Right lobe of liver (tissue), 6 donors: Measurements from ENCODE around the gene AAGAB. TPM values are rescaled to one million over a fixed set of nuclear protein-coding genes. Genes with fewer than 3 reads are reported as not detected.

Source experiments
- ATAC-seq, 4 donors: fragments of 200-7000 bp; cut with Tn5 transposase; one replicate each; pipeline ENCODE4 v1.9.1; 2020; ENCODE audit warnings: mild to moderate bottlenecking in 4 of 4, moderate library complexity in 4 of 4
- DNase-seq, 3 donors: peaks; one replicate each; pipeline ENCODE4 v3.0.0-alpha.2; 2020
- H3K27ac ChIP-seq, 3 donors: fragments of 200-600 bp; one replicate each; pipeline ENCODE4 v1.8.0; 2022
- H3K27me3 ChIP-seq, 2 donors: fragments of 200-600 bp; one replicate each; pipeline ENCODE4 v1.8.0; 2022
- H3K36me3 ChIP-seq, 4 donors: fragments of 200-600 bp; sonication (generic) in 1 of 4; one replicate each; pipeline versions ENCODE4 v1.5.1 to v1.8.0; 2017 to 2022; ENCODE audit warnings: control low read depth in 1 of 4
- H3K4me1 ChIP-seq, 4 donors: fragments of 200-600 bp; sonication (generic) in 1 of 4; one replicate each; pipeline versions ENCODE4 v1.5.1 to v1.8.0; 2017 to 2022; ENCODE audit warnings: control low read depth in 1 of 4
- H3K4me3 ChIP-seq, 3 donors: fragments of 200-600 bp; one replicate each; pipeline ENCODE4 v1.8.0; 2022
- H3K9me3 ChIP-seq, 4 donors: fragments of 200-600 bp; sonication (generic) in 1 of 4; one replicate each; pipeline versions ENCODE4 v1.5.1 to v1.8.0; 2017 to 2022; ENCODE audit warnings: control low read depth in 1 of 4
- CTCF ChIP-seq, 4 donors: fragments of 200-600 bp in 3 of 4; fragments of 450-650 bp in 1 of 4; IDR thresholded peaks; one replicate each; pipeline versions ENCODE4 v1.5.1 to v1.8.0; 2016 to 2022; ENCODE audit warnings: antibody characterized with exemption in 4 of 4, mild to moderate bottlenecking in 2 of 4
- POLR2A ChIP-seq: fragments of 450-650 bp; IDR thresholded peaks from one replicate; pipeline ENCODE4 v1.6.1; 2017; ENCODE audit warnings: antibody characterized with exemption, mild to moderate bottlenecking
- WGBS: methylation state at CpG from one replicate; pipeline ENCODE4 v1.1.6; 2018; ENCODE audit warnings: low coverage, low lambda C conversion rate; ENCODE audit not compliant: insufficient coverage; ENCODE audit errors: missing lambda C conversion rate; 5-methylcytosine and 5-hydroxymethylcytosine counted together
- intact Hi-C, 2 donors: fragments of 100-400 bp; cut with DNase I; formaldehyde crosslinking; loops; one replicate each; pipeline versions ENCODE4 v1.11.2 to v1.14.1; 2022
- total RNA-seq, 6 experiments: library from RNA; depleted of rRNA in 2 of 6; stranded (reverse); fragments of >200 nt in 2 of 6; fragmentation: NEBNext Ultra II Directional in 3 of 6; extraction: Animal tissue kit (Norgen Biotek cat#: 25700) in 3 of 6; gene quantifications; one replicate each; pipeline versions ENCODE4 v1.1.0 to v1.2.4, GENCODE V29; 2016 to 2023
- donor health status: DM: no; HTN: yes; CAD: no.
- donor health status: DM: no; HTN: no; CAD: no.
- donor health status: DM: no; HTN: no; CAD: no.
- donor health status: DM: no; HTN: yes; CAD: no.
- donor health status: DM: no; HTN: yes; CAD: no.

Gene AAGAB
- total RNA-seq, 6 experiments from 2014 or later, result 11.0 to 15.6 (median 13.6) TPM

GRCh38 chr15:67177752-67178151, 76.7 kb downstream of the AAGAB start:
- Histone ChIP-seq H3K36me3 (peaks cover 0 to 13% (median 5%) of the 10 kb centered on the region in 4 donors), H3K9me3 (no peaks in the 10 kb centered on the region), H3K4me3 (no peak overlapping the region), H3K27ac (no peak overlapping the region), H3K4me1 (no peaks in the 10 kb centered on the region), H3K27me3 (no peaks in the 10 kb centered on the region)
- intact Hi-C loops, result loop anchor here in 1 of 2 donors (10.0 kb wide), 1 partner anchor 103 kb away; no protein-coding TSS in a partner anchor
- TF ChIP-seq CTCF (IDR thresholded peaks at IDR 0.05) (no peak), POLR2A (no peak)
- WGBS, result 74% methylated on average over 4 of the region's 6 CpGs
- DNase-seq (no peak), ATAC-seq (no peak)

GRCh38 chr15:67176195-67176971, 78.1 kb downstream of the AAGAB start:
- DNase-seq, result no peak
- TF ChIP-seq POLR2A, result no peak
- no peak for TF ChIP-seq CTCF (IDR thresholded peaks at IDR 0.05)
- no peak for ATAC-seq
- H3K4me3 ChIP-seq, result no peak overlapping the region
- H3K27me3 ChIP-seq, result no peaks in the 10 kb centered on the region
- no peak overlapping the region for H3K27ac ChIP-seq
- H3K9me3 ChIP-seq, result no peaks in the 10 kb centered on the region
- intact Hi-C loops, result loop anchor here in 1 of 2 donors (10.0 kb wide), 1 partner anchor 102 kb away; no protein-coding TSS in a partner anchor
- peaks cover 0 to 11% (median 1%) of the 10 kb centered on the region in 4 donors for H3K36me3 ChIP-seq
- WGBS, result 71% methylated on average over 9 of the region's 14 CpGs
- H3K4me1 ChIP-seq, result no peaks in the 10 kb centered on the region

GRCh38 chr15:67175643-67176071, 78.8 kb downstream of the AAGAB start:
- no peaks in the 10 kb centered on the region for H3K4me1 ChIP-seq
- H3K27ac ChIP-seq, result no peak overlapping the region
- TF ChIP-seq POLR2A, result no peak
- no peak for TF ChIP-seq CTCF (IDR thresholded peaks at IDR 0.05)
- DNase-seq (peak in 1 of 3 donors; percentile 44), ATAC-seq (peak; percentile 20 to 72 (median 56))
- H3K36me3 ChIP-seq, result peaks cover 0 to 9% (median 3%) of the 10 kb centered on the region in 4 donors
- intact Hi-C loops, result loop anchor here in 1 of 2 donors (10.0 kb wide), 1 partner anchor 101 kb away; no protein-coding TSS in a partner anchor
- no peaks in the 10 kb centered on the region for H3K27me3 ChIP-seq
- 75% methylated on average over 6 of the region's 11 CpGs for WGBS
- H3K4me3 ChIP-seq, result no peak overlapping the region
- no peaks in the 10 kb centered on the region for H3K9me3 ChIP-seq

GRCh38 chr15:67174864-67175573, 79.4 kb downstream of the AAGAB start:
- Histone ChIP-seq H3K27ac (no peak overlapping the region), H3K9me3 (no peaks in the 10 kb centered on the region), H3K27me3 (no peaks in the 10 kb centered on the region), H3K36me3 (peaks cover 0 to 13% (median 4%) of the 10 kb centered on the region in 4 donors), H3K4me1 (no peaks in the 10 kb centered on the region), H3K4me3 (no peak overlapping the region)
- DNase-seq (no peak), ATAC-seq (peak in 1 of 4 donors; percentile 17)
- TF ChIP-seq POLR2A, result no peak
- no peak for TF ChIP-seq CTCF (IDR thresholded peaks at IDR 0.05)
- intact Hi-C loops, result loop anchor here in 1 of 2 donors (10.0 kb wide), 1 partner anchor 100 kb away; no protein-coding TSS in a partner anchor
- WGBS, result 65% methylated on average over 5 of the region's 9 CpGs
